ENCODE data around the gene PGM2L1. TPM values are rescaled to one million over a fixed set of nuclear protein-coding genes. Genes with fewer than 3 reads are reported as not detected.
"Not testable (repeated sequence)": the region's sequence is repeated elsewhere in the genome, so short reads cannot be mapped to it uniquely, and the experiment has no call there.

The PGM2L1 gene
- total RNA-seq, 2 donors from 2014 or later: 12.1 to 16.4 TPM

DNA sequence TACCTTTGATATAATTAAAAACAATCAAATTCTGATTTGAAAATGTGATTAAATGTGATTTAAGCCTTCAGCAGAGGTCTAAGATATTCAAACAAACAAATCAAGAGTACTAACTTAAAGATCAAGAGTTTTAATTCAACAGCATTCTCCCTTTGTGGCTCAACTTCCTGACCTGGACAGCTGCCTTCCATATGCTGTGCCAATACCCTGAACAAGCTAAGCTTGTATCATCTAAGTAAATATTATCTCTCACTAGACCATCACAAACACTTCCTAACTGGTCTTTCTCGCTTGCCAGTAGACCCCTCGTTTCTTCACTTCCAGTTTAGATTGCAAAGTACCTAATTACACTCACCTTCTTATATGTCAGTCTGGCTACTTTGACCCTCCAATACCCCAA, 50.9 kb downstream of the PGM2L1 start:
- Mint-ChIP-seq H3K27ac (no peak overlapping the region), H3K27me3 (ENCODE audit: low read depth) (no peaks in the 10 kb centered on the region), H3K9me3 (no peaks in the 10 kb centered on the region), H3K4me1 (ENCODE audit: low read depth) (no peaks in the 10 kb centered on the region), H3K4me3 (no peak overlapping the region), H3K36me3 (ENCODE audit: insufficient read depth in 2 of 2) (peaks cover 0 to 3% of the 10 kb centered on the region in 2 donors)
- DNase-seq: no peak
- no peak for ATAC-seq (replicated peaks in 1 of 2)

DNA sequence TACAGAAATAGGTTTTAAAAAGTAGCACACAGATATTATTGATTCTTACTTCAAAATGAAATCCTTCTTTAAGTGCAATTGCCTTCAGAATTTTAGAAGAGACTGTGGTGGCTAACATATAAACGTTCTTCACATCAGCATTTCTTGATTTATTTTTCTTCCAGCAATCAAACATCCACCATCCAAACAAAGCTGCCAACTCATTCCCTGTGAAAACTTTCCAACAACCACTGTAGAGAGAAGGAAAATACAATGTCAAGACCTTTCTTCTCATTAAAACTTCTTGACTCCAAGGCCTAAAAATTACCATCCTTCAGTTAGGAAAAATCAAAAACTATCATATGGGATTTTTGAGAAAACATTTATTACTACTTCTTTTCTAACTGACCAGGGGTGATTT, 52.8 kb downstream of the PGM2L1 start:
- no peak for DNase-seq
- H3K27me3 Mint-ChIP-seq (ENCODE audit: low read depth): no peaks in the 10 kb centered on the region
- H3K36me3 Mint-ChIP-seq (ENCODE audit: insufficient read depth in 2 of 2): peaks cover 0 to 3% of the 10 kb centered on the region in 2 donors
- ATAC-seq (replicated peaks in 1 of 2): no peak
- H3K4me3 Mint-ChIP-seq: no peak overlapping the region
- H3K4me1 Mint-ChIP-seq (ENCODE audit: low read depth): no peaks in the 10 kb centered on the region
- H3K27ac Mint-ChIP-seq: no peak overlapping the region
- H3K9me3 Mint-ChIP-seq: no peaks in the 10 kb centered on the region

GRCh38 chr11:74341921-74342320, 56.3 kb downstream of the PGM2L1 start:
- Mint-ChIP-seq H3K36me3 (ENCODE audit: insufficient read depth in 2 of 2) (no peaks in the 10 kb centered on the region), H3K4me3 (no peak overlapping the region), H3K9me3 (no peaks in the 10 kb centered on the region), H3K27me3 (ENCODE audit: low read depth) (no peaks in the 10 kb centered on the region), H3K4me1 (ENCODE audit: low read depth) (no peaks in the 10 kb centered on the region), H3K27ac (no peak overlapping the region)
- DNase-seq (no peak), ATAC-seq (replicated peaks in 1 of 2) (no peak)

DNA sequence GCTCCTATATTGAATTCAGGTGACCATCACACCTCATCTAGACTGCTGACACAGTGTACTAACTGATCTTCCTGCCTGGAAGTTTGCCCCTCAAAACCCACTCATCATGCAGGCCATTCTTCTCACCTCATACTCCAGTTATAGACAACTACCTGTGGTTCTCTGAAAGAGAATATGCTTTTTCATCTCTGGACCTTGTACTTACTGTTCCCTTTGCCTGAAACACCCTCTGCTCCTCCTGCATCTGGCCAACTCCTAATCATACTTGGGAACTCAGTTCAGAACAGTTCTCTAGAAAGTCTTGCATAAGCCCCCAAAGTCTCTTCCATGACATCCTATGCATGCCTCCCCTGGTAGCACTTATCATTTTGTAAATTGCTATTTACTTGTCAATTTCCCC, 58.6 kb downstream of the PGM2L1 start:
- no peak overlapping the region for H3K27ac Mint-ChIP-seq
- no peaks in the 10 kb centered on the region for H3K36me3 Mint-ChIP-seq (ENCODE audit: insufficient read depth in 2 of 2)
- ATAC-seq (replicated peaks in 1 of 2): no peak
- no peak for DNase-seq
- no peaks in the 10 kb centered on the region for H3K27me3 Mint-ChIP-seq (ENCODE audit: low read depth)
- no peak overlapping the region for H3K4me3 Mint-ChIP-seq
- no peaks in the 10 kb centered on the region for H3K4me1 Mint-ChIP-seq (ENCODE audit: low read depth)
- no peaks in the 10 kb centered on the region for H3K9me3 Mint-ChIP-seq

DNA sequence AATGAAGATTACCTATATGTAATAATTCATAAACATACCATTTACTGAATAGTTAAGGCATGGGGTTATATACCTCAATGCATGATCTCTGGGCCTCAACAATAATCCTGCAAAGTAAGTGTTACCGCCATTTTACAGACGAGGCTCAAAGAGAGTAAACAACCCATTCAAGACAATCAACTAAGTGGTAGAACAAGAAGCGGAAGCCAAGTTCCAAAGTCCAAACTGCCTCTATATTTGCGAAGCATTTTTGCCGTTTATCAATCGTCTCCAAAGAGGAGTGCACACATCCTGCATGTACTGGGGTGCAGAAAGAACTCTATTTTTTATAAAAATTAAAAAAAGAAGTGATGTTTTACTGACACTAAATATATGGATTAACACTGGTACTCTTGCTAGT, 59.3 kb downstream of the PGM2L1 start:
- H3K9me3 Mint-ChIP-seq: no peaks in the 10 kb centered on the region
- no peak for DNase-seq
- ATAC-seq (replicated peaks in 1 of 2): no peak
- H3K27ac Mint-ChIP-seq: no peak overlapping the region
- H3K27me3 Mint-ChIP-seq (ENCODE audit: low read depth): no peaks in the 10 kb centered on the region
- no peaks in the 10 kb centered on the region for H3K36me3 Mint-ChIP-seq (ENCODE audit: insufficient read depth in 2 of 2)
- H3K4me1 Mint-ChIP-seq (ENCODE audit: low read depth): no peaks in the 10 kb centered on the region
- H3K4me3 Mint-ChIP-seq: no peak overlapping the region

- ATAC-seq (replicated peaks in 1 of 2): no peak
- no peaks in the 10 kb centered on the region for H3K9me3 Mint-ChIP-seq
Measured at GRCh38 chr11:74333193-74333592, 65.0 kb downstream of the PGM2L1 start.

GRCh38 chr11:74332291-74332690, 65.9 kb downstream of the PGM2L1 start:
- Mint-ChIP-seq H3K9me3 (no peaks in the 10 kb centered on the region), H3K36me3 (ENCODE audit: insufficient read depth in 2 of 2) (no peaks in the 10 kb centered on the region), H3K27ac (no peak overlapping the region), H3K27me3 (ENCODE audit: low read depth) (no peaks in the 10 kb centered on the region), H3K4me1 (ENCODE audit: low read depth) (no peaks in the 10 kb centered on the region), H3K4me3 (no peak overlapping the region)
- ATAC-seq (replicated peaks in 1 of 2) (no peak), DNase-seq (no peak)

More at GRCh38 chr11:74333193-74333592, 65.0 kb downstream of the PGM2L1 start:
- no peak overlapping the region for H3K4me3 Mint-ChIP-seq
- no peaks in the 10 kb centered on the region for H3K27me3 Mint-ChIP-seq (ENCODE audit: low read depth)
- no peak for DNase-seq
- H3K36me3 Mint-ChIP-seq (ENCODE audit: insufficient read depth in 2 of 2): no peaks in the 10 kb centered on the region
- no peaks in the 10 kb centered on the region for H3K4me1 Mint-ChIP-seq (ENCODE audit: low read depth)
- H3K27ac Mint-ChIP-seq: no peak overlapping the region

DNA sequence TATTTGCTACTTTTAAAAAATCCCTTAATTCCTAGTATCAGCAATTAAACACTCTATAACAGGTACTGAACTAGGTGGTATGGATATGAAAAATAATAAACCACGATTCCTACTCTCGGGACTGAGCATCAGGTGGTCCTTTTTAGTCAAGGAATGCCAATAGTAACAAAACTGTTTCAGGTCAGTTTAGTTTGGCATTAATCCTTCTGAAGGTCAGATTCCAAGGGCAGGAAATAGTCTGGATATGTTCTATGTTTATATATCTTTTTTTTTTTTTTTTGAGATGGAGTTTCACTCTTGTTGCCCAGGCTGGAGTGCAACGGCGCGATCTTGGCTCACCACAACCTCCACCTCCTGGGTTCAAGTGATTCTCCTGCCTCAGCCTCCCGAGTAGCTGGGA, 67.2 kb downstream of the PGM2L1 start:
- H3K27ac Mint-ChIP-seq; H3K4me3 Mint-ChIP-seq; H3K36me3 Mint-ChIP-seq (ENCODE audit: insufficient read depth in 2 of 2); H3K4me1 Mint-ChIP-seq (ENCODE audit: low read depth); H3K9me3 Mint-ChIP-seq; DNase-seq; ATAC-seq (replicated peaks in 1 of 2); H3K27me3 Mint-ChIP-seq (ENCODE audit: low read depth): not testable (repeated sequence)

DNA sequence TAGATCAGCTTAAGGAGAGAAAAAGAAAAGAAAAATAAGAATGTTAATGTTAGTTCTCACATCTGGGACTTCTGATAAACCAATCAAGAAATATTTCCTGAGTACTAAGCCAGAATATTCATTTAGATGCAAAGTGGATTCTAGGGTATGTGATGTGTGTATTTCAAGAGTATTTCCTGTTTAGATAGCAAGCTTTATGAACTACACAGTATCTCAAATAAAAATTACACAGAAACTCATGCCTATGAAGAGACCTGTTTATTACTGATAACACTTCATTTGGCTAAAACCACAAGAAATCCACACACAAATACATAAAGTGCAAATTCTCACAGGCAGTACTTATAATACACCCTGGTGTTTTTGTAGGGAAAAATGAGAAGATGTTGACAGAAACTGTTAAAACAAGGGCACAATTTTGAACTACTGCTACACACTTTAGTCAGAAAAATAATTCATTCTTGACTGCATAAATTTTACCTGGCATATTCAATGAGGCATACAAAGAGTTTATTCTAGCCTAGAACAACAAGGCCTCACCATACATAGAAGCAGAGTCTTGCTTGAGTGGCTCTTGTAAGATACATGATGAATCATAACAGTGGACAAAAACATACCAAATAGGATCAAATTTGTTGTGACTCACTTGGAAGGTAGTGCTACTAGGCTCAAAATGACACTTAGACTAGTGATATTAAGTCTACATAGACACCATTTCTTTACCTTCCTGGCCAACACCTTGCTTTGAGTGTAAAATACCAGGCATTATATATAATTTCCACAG, 68.0 kb downstream of the PGM2L1 start:
- no peaks in the 10 kb centered on the region for H3K36me3 Mint-ChIP-seq (ENCODE audit: insufficient read depth in 2 of 2)
- H3K27me3 Mint-ChIP-seq (ENCODE audit: low read depth): no peaks in the 10 kb centered on the region
- H3K27ac Mint-ChIP-seq: no peak overlapping the region
- no peaks in the 10 kb centered on the region for H3K9me3 Mint-ChIP-seq
- no peak overlapping the region for H3K4me3 Mint-ChIP-seq
- ATAC-seq (replicated peaks in 1 of 2) (peak in 1 of 2 donors; percentile 44), DNase-seq (no peak)
- no peaks in the 10 kb centered on the region for H3K4me1 Mint-ChIP-seq (ENCODE audit: low read depth)

GRCh38 chr11:74327076-74327475, 71.2 kb downstream of the PGM2L1 start:
- Mint-ChIP-seq H3K27ac (no peak overlapping the region), H3K4me3 (no peak overlapping the region), H3K27me3 (ENCODE audit: low read depth) (no peaks in the 10 kb centered on the region), H3K4me1 (ENCODE audit: low read depth) (no peaks in the 10 kb centered on the region), H3K36me3 (ENCODE audit: insufficient read depth in 2 of 2) (no peaks in the 10 kb centered on the region), H3K9me3 (no peaks in the 10 kb centered on the region)
- DNase-seq (no peak), ATAC-seq (replicated peaks in 1 of 2) (no peak)

DNA sequence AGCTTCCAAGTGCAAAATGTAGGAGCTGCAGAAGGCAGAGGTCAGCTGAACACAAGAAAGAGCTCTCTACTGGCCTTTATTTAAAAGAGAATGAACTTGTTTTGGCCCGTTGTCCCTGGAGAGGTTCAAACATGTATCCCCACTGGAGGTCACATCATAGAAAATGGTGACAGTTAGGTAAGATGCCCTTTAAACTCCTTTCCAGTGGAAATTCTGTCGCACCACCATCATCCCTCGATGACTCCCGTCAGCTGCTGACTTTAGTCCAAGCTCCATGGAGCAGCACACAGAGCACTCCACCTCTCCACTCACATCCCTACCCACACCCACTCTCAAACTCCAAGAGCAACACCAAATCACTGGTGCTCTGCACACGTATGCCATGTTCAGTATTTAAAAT, 71.6 kb downstream of the PGM2L1 start:
- no peak overlapping the region for H3K4me3 Mint-ChIP-seq

DNA sequence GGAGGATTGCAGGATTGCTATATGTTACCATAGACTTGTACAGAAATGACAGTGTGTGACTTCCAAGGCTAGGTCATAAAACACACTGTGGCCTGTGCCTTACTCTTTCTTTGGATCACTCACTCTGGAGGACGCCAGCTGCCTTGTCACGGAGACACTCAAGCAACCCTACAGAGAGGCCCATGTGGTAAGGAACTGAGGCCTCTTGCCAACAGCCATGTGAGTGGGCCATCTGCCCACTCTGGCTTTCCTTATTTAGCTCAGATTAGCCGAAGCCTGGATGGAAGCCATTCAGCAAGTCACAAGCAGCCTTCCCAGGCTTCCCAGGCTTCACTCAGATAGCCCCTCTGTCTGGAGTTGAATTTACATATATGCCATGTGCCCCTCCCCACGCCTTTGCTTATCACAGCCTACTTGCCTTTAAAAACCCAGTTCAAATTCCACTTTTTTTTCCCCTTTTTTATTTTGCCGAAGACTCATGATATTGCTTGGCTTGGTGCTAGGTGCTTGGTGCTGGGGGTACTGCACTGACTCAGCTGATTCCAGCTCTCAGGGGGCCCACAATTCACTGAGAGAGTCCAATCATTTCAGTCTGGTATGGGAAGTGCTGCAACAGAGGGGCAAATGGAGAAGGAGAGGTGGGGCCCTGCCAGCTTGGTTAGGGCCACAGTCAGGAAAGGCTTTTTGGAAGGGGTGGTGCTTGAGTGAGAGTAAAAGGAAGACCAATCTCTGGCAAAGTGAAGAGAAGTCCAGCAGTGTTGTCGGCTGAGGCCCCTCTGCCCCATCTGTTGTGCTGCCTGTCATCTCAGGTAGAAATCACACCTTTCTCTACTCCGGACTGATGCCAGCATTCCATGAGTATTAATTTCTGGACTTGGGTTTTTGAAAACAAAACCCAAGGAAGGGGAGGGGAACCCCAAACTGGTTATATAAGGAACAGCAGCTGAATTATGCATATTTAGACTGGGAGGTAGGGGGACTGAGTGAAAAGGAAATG, 72.3 kb downstream of the PGM2L1 start:
- Mint-ChIP-seq H3K4me3 (no peak overlapping the region), H3K4me1 (ENCODE audit: low read depth) (no peaks in the 10 kb centered on the region), H3K9me3 (no peaks in the 10 kb centered on the region), H3K27ac (no peak overlapping the region), H3K27me3 (ENCODE audit: low read depth) (no peaks in the 10 kb centered on the region), H3K36me3 (ENCODE audit: insufficient read depth in 2 of 2) (no peaks in the 10 kb centered on the region)
- ATAC-seq (replicated peaks in 1 of 2) (peak in 1 of 2 donors; percentile 21), DNase-seq (no peak)

More for the DNA sequence above, 71.6 kb downstream of the PGM2L1 start:
- Mint-ChIP-seq H3K9me3 (no peaks in the 10 kb centered on the region), H3K27me3 (ENCODE audit: low read depth) (no peaks in the 10 kb centered on the region), H3K4me1 (ENCODE audit: low read depth) (no peaks in the 10 kb centered on the region), H3K36me3 (ENCODE audit: insufficient read depth in 2 of 2) (no peaks in the 10 kb centered on the region), H3K27ac (no peak overlapping the region)
- DNase-seq (no peak), ATAC-seq (replicated peaks in 1 of 2) (no peak)

GRCh38 chr11:74322667-74323066, 75.6 kb downstream of the PGM2L1 start:
- DNase-seq: no peak
- no peak for ATAC-seq (replicated peaks in 1 of 2)
- no peaks in the 10 kb centered on the region for H3K27me3 Mint-ChIP-seq (ENCODE audit: low read depth)
- H3K9me3 Mint-ChIP-seq: peaks cover 2 to 3% of the 10 kb centered on the region in 2 donors
- no peak overlapping the region for H3K4me3 Mint-ChIP-seq
- H3K4me1 Mint-ChIP-seq (ENCODE audit: low read depth): no peaks in the 10 kb centered on the region
- no peak overlapping the region for H3K27ac Mint-ChIP-seq
- H3K36me3 Mint-ChIP-seq (ENCODE audit: insufficient read depth in 2 of 2): peaks cover 3% of the 10 kb centered on the region in 2 donors

Measured in activated T-cell treated with anti-CD3 and anti-CD28 coated beads, Interleukin-2, amount 50 U/mL, for 72 hours (primary cell).